Fibroblast of skin of left biceps (primary cell): ENCODE results near the gene MYO5B.
"Not testable (repeated sequence)": the region's sequence is repeated elsewhere in the genome, so short reads cannot be mapped to it uniquely, and the experiment has no call there.

ENCODE experiments used
- DNase-seq, 2 experiments: peaks; one replicate each; pipeline ENCODE4 v3.0.0-alpha.2; 2013; ENCODE audit warnings: low read depth in 2 of 2

Gene MYO5B

GRCh38 chr18:49854681-49855080 lies 340.3 kb downstream of the MYO5B start:
- no peak for DNase-seq

- no peak for DNase-seq
Observed at GRCh38 chr18:49853436-49853835, 341.5 kb downstream of the MYO5B start.

- no peak for DNase-seq
Observed at GRCh38 chr18:49853011-49853410, 341.9 kb downstream of the MYO5B start.

GRCh38 chr18:49851624-49852023 lies 343.3 kb downstream of the MYO5B start:
- no peak for DNase-seq

DNA sequence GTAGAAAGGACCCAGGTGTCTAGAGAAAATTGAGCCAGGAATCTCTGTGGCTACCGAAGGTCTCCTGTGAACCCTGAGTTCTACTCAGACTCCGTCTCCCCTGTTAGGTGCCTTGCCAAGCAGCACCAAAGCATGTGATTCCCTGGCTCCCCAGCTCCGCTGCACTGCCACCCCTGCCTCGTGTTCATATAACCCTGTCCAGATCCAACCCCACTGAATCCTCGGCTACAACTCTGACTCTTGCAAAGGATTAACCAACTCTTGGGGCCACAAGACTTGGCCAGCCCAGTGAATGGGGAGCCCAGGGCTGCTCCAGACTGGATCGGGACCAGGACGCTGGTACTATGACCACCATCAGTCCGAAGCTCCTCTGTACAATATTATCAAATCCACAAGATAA lies 344.3 kb downstream of the MYO5B start:
- no peak for DNase-seq

GRCh38 chr18:49849331-49850217 lies 345.4 kb downstream of the MYO5B start:
- peak; percentile 4 to 5 for DNase-seq

GRCh38 chr18:49848115-49848514 lies 346.8 kb downstream of the MYO5B start:
- DNase-seq: no peak

GRCh38 chr18:49847524-49847923 lies 347.4 kb downstream of the MYO5B start:
- DNase-seq: no peak

GRCh38 chr18:49846718-49847470 lies 348.1 kb downstream of the MYO5B start:
- DNase-seq: no peak

DNA sequence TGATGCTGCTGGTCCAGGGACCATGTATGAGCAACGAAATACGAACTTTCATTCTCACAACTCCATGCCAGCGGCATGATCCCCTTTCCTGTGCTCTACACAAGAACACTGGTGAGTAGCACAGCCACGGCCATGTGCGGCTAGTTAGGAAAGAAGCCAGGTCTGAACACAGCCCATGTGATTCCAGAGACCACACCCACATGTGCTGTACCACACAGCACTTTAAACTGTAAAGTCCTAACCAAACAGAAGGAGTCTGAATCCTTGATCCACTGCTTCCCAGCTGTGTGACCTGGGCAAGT lies 348.6 kb downstream of the MYO5B start:
- DNase-seq: peak; percentile 5 to 6

GRCh38 chr18:49845629-49846360 lies 349.2 kb downstream of the MYO5B start:
- no peak for DNase-seq

DNA sequence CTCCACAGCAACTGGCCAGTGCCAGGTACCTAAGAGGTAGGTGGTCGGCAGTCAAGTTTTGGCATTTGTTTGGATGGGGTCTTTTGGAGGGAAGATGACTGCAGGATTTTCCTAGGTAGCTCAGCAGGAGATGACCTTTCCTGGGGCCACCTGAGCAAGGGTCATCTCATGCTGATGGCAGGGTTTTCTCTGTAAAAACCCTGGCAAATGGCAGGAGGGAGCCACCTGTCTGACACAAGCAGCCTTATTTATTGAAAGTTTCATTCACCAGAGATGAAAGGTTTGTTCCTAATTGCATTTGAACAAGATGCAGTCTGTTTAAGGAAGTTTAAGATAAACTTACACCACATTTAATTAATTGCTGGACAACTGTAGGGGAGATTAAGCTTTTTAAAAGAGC lies 350.0 kb downstream of the MYO5B start:
- no peak for DNase-seq

GRCh38 chr18:49843778-49844625 lies 350.9 kb downstream of the MYO5B start:
- no peak for DNase-seq

DNA sequence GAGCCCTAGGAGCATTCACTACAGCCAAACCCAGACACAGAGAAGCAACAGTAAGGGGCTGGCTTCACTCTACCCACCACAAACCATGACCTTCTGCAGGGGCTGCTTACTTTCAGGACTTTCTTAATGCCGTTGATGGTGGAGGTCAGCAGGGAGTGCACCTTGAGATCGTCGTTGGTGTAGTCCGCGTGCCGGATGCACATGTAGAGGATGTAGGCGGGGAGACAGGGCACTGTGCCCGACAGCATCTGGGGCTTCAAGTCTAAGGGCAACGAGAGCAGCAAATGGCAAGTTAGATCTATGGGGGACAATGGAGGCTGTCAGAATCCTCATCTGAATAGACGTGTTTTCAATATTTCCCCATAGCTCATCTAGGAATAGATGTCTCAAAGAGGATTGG lies 351.8 kb downstream of the MYO5B start:
- DNase-seq: no peak

GRCh38 chr18:49842656-49843055 lies 352.3 kb downstream of the MYO5B start:
- DNase-seq: no peak

GRCh38 chr18:49841236-49842217 lies 353.4 kb downstream of the MYO5B start:
- no peak for DNase-seq

DNA sequence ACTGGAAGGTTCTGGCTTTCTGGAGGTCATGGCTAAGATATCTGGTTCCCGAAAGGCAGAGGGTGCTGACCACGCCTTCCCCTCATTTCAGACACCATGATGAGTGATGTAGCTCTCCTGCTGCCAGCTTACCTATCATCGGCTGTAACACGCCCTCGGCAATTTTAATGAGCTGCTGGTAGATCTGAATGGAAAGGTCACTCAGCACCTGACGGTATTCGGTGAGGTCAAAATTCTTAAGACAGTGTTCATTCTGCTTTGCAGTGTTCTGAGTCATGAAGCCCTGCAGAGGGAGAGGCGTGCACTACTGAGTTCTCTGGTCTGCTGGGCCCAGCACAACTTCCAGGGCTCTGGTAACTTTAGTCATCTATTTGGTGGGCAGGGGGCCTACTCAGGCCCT lies 355.9 kb downstream of the MYO5B start:
- no peak for DNase-seq

DNA sequence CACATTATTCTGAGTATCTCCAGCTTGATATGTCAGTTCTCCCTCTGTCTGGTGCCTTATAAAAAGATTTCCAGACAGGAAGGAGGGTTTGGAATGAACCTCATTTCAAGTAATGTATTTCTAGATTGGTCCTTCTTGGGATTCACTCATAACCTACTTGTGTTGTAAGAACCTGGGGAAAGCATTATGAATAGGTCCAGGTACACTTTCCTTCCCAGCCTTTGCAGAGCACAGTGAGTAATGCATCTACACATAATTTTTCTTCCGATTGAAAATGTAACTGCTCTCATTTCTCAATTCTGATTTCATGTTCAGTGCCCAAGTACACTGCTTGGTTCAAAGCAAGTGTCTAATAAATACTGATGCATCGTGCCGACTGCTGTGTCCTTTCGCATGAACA lies 356.6 kb downstream of the MYO5B start:
- DNase-seq: no peak

GRCh38 chr18:49837889-49838288 lies 357.1 kb downstream of the MYO5B start:
- no peak for DNase-seq

- DNase-seq: not testable (repeated sequence)
Observed at GRCh38 chr18:49837316-49837835, 357.6 kb downstream of the MYO5B start.
